ENCODE measurements around the gene ABCG2.
"Not testable (repeated sequence)": the region's sequence is repeated elsewhere in the genome, so short reads cannot be mapped to it uniquely, and the experiment has no call there.

Gene ABCG2

GRCh38 chr4:88109123-88109881, 49.1 kb downstream of the ABCG2 start:
- no peak for DNase-seq

DNA sequence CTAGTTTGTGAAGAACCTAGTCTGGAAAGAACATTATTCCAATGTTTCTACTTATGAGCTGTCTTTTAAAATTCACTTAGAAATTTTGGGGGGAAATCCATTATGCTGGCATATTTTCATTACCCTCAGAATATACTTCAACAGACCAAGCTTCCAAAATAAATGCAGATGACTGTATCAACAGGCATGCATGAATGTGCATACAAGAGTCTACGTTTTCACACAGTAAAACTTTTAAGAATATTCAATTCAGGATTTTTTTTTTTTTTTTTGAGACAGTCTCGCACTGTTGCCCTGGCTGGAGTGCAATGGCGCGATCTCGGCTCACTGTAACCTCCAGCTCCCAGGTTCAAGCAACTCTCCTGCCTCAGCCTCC, 49.7 kb downstream of the ABCG2 start:
- no peak for DNase-seq

DNA sequence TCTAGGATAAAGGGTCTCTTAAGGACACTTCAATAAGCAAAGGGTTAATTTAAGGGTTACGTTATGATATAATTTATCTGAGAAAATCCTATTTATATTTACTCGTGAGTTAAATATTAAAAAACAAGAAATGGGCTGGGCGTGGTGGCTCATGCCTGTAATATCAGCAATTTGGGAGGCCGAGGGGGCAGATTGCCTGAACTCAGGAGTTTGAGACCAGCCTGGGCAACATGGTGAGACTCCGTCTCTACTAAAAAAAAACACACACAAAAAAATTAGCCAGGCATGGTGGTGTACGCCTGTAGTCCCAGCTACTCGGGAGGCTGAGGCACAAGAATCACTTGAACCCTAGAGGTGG, 50.4 kb downstream of the ABCG2 start:
- not testable (repeated sequence) for DNase-seq

DNA sequence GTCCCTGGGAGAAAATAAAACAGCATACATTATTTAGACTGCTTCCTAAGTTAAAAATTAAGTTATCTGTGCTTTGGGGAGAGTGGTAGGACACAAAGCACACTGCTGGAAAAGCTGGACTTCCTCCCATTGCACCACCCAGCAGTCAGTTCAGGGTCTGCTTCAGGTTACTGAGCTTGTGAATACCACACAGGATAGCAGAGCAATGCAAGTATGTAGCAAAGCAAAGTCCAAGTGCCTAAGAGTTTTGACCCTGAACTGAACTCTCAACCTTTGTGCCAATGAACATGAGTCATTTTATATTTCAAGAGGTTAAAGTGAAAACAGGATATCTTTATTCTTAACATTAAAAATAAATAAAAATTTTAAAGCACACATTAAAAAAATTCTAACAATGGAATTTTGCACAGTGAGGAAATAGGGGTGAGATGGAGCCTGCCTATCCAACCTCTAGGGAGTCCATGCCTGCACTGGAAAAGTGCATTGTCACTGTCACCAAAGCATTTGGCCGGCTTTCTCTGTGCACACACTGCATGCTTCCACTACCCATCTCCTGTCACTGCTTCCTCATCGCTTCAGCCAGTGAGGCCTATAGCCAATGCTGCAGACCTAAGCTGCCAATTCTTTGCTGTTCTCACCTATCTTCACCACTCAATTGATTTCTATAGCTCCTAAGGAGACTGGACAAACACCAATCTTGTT, 50.9 kb downstream of the ABCG2 start:
- no peak for DNase-seq

GRCh38 chr4:88106205-88106604, 52.2 kb downstream of the ABCG2 start:
- no peak for DNase-seq

DNA sequence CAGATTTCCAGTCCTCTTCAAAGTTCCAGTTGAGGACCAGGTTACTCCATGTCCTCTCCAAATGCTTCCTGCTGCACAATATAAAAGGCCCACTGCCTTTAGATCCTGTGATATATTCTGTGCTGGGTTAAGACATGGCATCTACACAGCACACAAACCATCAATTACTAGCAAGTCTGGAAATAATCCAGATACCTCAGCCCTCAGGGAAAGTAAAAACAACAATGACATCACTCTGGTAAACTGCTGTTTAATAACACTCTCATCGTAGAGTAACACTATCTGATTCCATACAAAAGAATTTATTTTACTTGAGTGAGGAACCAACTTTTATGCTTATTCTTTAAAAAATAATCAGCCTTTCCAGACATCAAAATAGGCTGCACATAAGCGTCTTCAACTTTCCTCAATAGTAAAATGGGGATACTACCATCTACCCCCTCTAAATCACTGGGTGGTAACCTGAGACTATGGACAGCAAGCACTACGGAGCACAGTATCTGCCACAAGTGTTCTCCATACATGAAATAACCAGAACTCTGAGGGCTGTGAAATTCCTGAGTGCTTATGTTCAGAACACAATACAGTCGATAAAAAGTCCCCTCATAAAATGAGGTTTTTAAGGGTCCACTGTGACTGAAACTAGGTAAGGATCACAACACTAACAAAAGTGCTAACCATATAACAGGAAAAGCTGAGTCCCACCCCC, 53.4 kb downstream of the ABCG2 start:
- no peak for DNase-seq

- DNase-seq, result no peak
Observed at GRCh38 chr4:88102026-88102425, 56.4 kb downstream of the ABCG2 start.

GRCh38 chr4:88101165-88101564, 57.3 kb downstream of the ABCG2 start:
- DNase-seq, result no peak

DNA sequence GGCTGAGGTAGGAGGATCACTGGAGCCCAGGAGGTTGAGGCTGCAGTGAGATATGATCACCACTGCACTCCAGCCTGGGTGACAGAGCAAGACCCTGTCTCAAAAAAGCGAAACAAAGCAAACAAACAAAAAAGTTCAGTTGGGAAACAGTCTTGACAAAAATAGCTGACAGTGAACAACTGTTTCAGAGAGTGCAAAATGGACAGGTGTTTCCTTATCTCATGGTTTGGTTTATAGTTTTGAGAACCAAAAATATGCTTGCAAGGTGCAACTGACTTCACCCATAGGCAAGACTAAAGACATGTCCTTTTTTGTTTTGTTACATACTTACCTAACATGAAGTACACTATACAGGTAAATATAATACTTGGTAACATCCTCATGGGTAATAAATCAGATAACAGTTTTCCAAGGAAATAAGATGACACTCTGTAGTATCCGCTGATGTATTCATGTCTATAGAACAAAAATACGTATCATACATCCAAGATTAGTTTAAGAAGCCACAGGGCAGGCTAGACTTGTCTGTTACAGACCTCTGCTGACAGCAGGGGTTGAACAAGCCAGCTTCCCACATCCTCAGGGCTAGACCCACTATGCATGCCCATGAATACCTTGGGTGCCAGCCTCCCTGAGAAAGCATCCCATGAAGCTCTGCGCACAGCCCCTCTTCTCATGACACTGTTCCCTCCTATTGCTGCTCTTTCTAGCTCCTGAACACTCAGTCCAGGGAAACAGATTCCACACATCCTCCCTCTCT, 59.3 kb downstream of the ABCG2 start:
- DNase-seq, result no peak

DNA sequence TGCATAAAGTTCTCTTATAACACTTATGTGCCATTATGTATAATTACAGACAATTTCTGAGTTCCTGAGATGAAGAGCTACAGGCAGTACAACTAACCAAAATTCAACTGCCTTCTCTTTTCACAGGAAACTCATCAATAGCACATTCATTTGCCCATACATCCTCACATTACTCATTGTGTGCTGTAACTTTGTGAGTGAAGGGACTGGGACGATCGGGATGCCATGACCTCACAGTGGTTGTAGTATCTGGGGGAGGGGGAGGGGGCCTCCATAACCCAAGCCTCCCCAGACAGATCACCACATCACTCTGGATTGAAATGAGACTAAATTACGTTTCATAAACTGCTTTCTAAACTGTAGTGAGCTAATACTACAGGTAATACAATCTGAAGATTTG, 60.7 kb downstream of the ABCG2 start:
- DNase-seq, result no peak

- no peak for DNase-seq
Observed at GRCh38 chr4:88097301-88097700, 61.1 kb downstream of the ABCG2 start.

DNA sequence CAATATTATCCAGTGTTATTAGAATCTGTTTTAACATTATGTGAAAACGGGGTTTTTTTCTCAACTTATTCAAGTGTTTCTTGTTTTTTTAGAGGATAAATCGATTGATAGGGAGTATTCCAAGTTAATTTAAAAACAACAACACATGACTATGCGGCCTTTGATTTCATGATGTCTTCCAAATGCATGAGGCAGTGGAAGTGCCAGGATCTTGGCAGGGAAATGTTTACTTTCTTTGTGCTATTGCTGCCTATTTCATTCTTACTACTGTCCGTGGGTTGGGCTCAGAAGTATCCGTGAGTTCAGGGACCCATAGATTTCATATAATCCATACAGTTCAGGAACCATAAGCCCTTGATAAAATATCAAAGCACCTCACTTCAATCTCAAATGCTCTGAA, 64.6 kb downstream of the ABCG2 start:
- DNase-seq, result no peak

GRCh38 chr4:88091378-88091777, 67.1 kb downstream of the ABCG2 start:
- no peak for DNase-seq

DNA sequence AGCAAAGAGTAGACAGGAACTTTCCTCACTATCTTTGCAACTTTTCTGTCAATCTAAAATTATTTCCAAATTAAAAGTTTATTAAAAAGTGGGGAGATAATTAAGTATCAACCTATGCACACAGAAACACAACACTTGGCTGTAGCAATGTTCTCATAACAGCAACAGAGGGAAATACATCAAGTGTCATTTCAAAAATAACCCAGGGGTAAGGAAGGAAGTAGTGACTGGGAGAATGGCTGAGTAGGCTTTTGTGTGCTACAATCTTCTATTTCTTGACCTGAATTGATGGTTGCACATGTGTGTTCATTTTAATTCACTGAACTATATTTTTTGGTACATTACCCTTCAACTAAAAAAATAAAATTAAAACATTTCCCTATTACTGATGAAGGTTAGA, 67.5 kb downstream of the ABCG2 start:
- DNase-seq, result no peak

- no peak for DNase-seq
Observed at GRCh38 chr4:88087004-88087403, 71.4 kb downstream of the ABCG2 start.

- DNase-seq, result no peak
Observed at GRCh38 chr4:88080626-88081025, 77.8 kb downstream of the ABCG2 start.

- DNase-seq, result no peak
Observed at GRCh38 chr4:88078579-88078978, 79.9 kb downstream of the ABCG2 start.

DNA sequence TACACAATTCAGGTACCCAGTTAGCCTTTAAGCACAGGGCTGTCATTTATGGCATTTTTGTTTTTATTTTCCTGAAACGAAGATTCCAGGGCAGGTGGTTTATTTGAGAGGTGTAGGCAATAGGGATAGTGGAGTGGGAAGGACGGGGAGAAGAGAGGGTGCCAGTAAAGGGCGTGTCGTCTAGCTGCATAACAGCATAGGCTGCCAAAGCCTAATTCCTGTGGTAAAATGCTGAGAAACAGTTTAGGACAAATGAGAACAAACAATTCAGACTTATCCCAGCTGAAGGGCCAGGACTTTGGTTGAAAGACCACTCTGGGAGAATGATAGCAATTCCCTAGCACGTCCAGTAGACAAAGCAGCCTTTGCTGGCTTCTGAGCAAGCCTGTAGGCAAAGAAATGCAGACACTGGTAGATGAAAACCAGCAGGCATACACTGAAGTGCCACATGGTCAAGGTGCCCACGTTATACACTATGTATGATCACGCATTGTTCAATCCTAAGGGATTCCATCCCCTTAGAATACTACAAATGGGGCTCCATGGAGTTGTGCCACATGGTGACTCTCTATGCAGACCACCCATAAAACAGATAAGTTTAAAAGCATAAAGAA, 80.4 kb downstream of the ABCG2 start:
- DNase-seq, result no peak

GRCh38 chr4:88075336-88075735, 83.1 kb downstream of the ABCG2 start:
- DNase-seq, result no peak

DNA sequence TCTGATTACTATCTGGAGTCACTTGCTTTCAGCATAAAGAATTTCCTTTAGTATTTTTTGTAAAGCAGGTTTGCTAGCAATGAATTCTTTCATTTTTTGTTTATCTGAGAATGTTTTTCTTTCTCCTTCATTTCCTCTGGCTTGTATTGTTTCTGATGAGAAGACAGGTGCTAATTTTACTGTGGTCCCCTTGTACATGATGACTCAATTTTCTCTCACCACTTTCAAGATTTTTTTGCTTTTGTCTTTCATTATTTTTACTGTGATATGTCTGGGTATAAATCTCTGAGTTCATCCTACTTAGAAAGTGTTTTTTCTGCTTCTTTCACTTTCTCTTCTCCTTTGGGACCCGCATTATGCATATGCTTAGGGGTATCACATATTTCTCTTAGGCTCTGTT, 88.4 kb downstream of the ABCG2 start:
- DNase-seq, result no peak

DNA sequence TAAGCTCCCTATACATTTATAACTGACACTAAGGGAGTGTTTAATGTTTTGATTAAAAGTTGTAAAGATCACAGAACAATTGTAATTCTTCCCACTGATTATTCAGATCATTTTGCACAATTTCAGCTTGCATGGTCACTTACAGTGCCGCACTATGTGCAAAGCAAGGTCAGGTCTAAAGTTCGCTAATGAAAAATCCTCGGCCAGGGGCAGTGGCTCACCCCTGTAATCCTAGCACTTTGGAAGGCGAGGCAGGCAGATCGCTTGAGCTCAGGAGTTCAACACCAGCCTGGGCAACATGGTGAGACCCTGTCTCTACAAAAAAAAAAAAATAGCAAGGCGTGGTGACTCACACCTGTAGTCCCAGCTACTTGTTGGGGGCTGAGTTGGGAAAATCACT, 94.0 kb downstream of the ABCG2 start:
- DNase-seq, result no peak

DNA sequence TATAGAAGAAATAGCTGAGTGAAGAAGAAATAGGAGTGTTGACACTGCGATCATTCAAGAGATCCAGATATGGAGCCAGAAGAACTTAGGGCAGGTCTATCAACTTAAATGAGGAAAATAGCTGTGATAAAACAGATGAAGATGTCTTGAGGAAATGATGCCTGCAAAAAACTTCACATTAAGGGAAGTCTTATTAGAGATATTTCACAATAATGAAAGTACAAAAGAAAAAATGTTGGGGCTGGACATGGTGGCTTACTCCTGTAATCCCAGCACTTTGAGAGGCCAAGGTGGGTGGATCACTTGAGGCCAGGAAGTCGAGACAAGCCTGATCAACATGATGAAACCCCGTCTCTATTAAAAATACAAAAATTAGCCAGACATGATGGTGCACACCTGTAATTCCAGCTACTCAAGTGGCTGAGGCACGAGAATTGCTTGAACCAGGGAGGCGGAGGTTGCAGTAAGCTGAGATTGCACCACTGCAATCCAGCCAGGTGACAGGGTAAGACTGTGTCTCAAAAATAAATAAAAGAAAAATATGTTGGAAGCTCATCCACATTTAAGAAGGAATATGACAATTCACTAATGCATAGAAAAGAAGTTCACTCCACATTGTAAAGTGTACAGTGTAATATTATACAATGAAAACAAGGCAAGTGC, 94.7 kb downstream of the ABCG2 start:
- no peak for DNase-seq

Data from stimulated activated CD4-positive, alpha-beta T cell treated with anti-CD3 and anti-CD28 coated beads, Interleukin-2, amount 100 ng/mL, for 48 hours (primary cell).